Activated naive CD4-positive, alpha-beta T cell treated with anti-CD3 and anti-CD28 coated beads, Interleukin-2, amount 50 U/mL, for 72 hours (primary cell): ENCODE data around the gene SDC1. TPM values are rescaled to one million over a fixed set of nuclear protein-coding genes. Genes with fewer than 3 reads are reported as not detected.

Source experiments
- ATAC-seq, 2 donors: fragments of 150-1000 bp; cut with Tn5 transposase; 2 replicates each; pipeline ENCODE4 v1.10.0; 2021; ENCODE audit warnings: mild to moderate bottlenecking in 2 of 2, moderate library complexity in 2 of 2
- DNase-seq, 2 donors: peaks; one replicate each; pipeline ENCODE4 v3.0.0; 2021 to 2022; ENCODE audit warnings: low spot score in 2 of 2
- H3K27ac Mint-ChIP-seq, 2 donors: one replicate each; pipeline ENCODE4 v1.8.0; 2022; ENCODE audit warnings: mild to moderate bottlenecking in 2 of 2, mixed read lengths in 2 of 2
- H3K36me3 Mint-ChIP-seq, 2 donors: one replicate each; pipeline ENCODE4 v1.8.0; 2022; ENCODE audit warnings: mixed read lengths in 2 of 2
- H3K9me3 Mint-ChIP-seq, 2 donors: one replicate each; pipeline ENCODE4 v1.8.0; 2022; ENCODE audit warnings: mixed read lengths in 2 of 2
- total RNA-seq, 2 donors: library from RNA; stranded (reverse); gene quantifications; one replicate each; pipeline ENCODE4 v1.2.3, GENCODE V29; 2022

The SDC1 gene
- total RNA-seq, 2 donors from 2014 or later = 0.11 to 0.41 TPM

GRCh38 chr2:20208476-20208859, 16.5 kb downstream of the SDC1 start:
- Mint-ChIP-seq H3K27ac (no peak overlapping the region), H3K36me3 (no peaks in the 10 kb centered on the region), H3K9me3 (no peaks in the 10 kb centered on the region)
- DNase-seq = no peak
- no peak for ATAC-seq

DNA sequence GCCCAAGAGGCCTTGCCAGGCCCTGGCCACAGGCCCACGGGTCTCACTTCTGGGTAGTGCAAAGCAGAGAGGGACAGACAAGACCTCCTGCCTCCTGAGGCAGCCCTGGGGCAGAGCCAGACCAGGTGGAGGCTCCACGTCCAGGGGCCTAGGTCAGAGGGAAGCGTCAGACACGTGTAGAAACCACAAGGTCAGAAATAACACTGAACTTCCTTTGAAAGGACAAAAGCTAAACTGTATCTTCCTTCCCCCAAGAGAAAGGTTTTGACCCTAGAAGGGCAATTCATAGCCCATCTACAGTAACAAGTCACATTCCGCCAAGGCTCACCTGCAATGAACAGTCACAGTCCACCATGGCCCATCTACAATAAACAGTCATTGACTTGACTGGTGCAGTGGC, 17.9 kb downstream of the SDC1 start:
- ATAC-seq (no peak), DNase-seq (no peak)
- Mint-ChIP-seq H3K27ac (no peak overlapping the region), H3K9me3 (no peaks in the 10 kb centered on the region), H3K36me3 (no peaks in the 10 kb centered on the region)

- no peaks in the 10 kb centered on the region for H3K9me3 Mint-ChIP-seq
- ATAC-seq (no peak), DNase-seq (no peak)
- H3K27ac Mint-ChIP-seq = no peak overlapping the region
- H3K36me3 Mint-ChIP-seq = no peaks in the 10 kb centered on the region
Observed at GRCh38 chr2:20205915-20206524, 18.9 kb downstream of the SDC1 start.

- Mint-ChIP-seq H3K27ac (no peak overlapping the region), H3K36me3 (no peaks in the 10 kb centered on the region), H3K9me3 (no peaks in the 10 kb centered on the region)
- DNase-seq (no peak), ATAC-seq (no peak)
Observed at GRCh38 chr2:20205069-20205468, 19.9 kb downstream of the SDC1 start.

GRCh38 chr2:20203521-20204225, 21.3 kb downstream of the SDC1 start:
- H3K9me3 Mint-ChIP-seq = no peaks in the 10 kb centered on the region
- no peaks in the 10 kb centered on the region for H3K36me3 Mint-ChIP-seq
- no peak overlapping the region for H3K27ac Mint-ChIP-seq
- DNase-seq (no peak), ATAC-seq (no peak)

DNA sequence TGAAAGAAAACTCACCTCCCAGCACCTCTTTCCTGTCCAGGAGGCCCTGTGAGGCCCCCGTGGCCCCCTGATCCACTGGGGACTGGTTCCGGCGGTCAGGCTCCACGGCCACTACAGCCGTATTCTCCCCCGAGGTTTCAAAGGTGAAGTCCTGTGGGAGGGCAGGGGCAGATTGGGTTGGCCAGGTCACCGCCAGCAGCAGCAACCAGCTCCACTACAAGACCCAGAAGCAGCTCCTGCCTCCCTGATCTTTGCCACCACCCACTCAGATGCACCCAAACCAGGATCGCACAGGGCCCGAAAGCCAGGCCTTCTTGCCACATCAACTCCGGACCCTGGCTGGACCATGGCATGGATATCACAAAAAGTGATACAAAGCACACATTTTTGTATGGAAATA, 21.9 kb downstream of the SDC1 start:
- DNase-seq (no peak), ATAC-seq (no peak)
- Mint-ChIP-seq H3K27ac (no peak overlapping the region), H3K36me3 (no peaks in the 10 kb centered on the region), H3K9me3 (no peaks in the 10 kb centered on the region)

- no peak overlapping the region for H3K27ac Mint-ChIP-seq
- no peaks in the 10 kb centered on the region for H3K9me3 Mint-ChIP-seq
- no peak for ATAC-seq
- H3K36me3 Mint-ChIP-seq = no peaks in the 10 kb centered on the region
- no peak for DNase-seq
Observed at GRCh38 chr2:20201671-20202070, 23.3 kb downstream of the SDC1 start.

DNA sequence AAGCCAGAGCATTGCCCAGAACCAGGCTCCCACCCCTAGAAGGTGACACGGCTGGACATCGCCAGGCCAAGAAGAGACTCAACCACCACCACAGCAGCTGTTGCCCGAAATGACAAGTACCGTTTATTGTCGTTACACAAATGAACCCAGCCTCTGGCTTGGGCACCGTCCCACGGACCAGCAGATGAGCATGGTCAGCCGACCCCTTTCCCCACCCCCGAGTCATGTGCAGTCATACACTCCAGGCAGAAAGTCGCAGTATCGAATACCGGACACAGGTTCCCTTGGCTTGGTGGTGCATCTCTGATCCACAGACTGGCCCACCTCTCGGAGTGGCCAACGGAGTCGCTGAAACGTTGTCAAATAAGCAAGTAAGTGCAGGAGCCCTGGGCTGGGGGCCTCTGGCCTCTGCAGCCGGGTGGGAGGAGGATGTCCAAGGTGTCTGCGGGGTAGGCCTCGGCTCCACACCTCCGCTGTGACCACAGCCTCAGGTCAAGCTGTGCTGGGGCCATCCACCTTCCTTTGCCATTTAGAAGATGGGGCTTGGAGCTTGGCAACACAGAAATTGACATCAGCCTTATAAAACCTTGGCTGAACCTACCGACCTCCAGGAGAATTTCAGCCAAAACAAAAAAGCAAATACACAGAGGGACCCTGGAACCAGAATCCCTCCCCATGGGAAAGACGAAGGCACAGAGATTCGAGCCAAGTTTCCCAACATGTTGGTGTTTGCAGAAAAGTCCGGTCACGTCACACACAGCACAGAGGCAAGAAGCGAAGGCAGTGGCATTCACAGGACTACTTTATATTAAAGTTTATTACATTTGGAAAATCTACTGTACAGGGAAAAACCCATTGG, 24.0 kb downstream of the SDC1 start:
- no peak for ATAC-seq
- Mint-ChIP-seq H3K27ac (no peak overlapping the region), H3K36me3 (no peaks in the 10 kb centered on the region), H3K9me3 (no peaks in the 10 kb centered on the region)
- no peak for DNase-seq

- H3K36me3 Mint-ChIP-seq = no peaks in the 10 kb centered on the region
- no peaks in the 10 kb centered on the region for H3K9me3 Mint-ChIP-seq
Observed at GRCh38 chr2:20199633-20200270, 25.2 kb downstream of the SDC1 start.

DNA sequence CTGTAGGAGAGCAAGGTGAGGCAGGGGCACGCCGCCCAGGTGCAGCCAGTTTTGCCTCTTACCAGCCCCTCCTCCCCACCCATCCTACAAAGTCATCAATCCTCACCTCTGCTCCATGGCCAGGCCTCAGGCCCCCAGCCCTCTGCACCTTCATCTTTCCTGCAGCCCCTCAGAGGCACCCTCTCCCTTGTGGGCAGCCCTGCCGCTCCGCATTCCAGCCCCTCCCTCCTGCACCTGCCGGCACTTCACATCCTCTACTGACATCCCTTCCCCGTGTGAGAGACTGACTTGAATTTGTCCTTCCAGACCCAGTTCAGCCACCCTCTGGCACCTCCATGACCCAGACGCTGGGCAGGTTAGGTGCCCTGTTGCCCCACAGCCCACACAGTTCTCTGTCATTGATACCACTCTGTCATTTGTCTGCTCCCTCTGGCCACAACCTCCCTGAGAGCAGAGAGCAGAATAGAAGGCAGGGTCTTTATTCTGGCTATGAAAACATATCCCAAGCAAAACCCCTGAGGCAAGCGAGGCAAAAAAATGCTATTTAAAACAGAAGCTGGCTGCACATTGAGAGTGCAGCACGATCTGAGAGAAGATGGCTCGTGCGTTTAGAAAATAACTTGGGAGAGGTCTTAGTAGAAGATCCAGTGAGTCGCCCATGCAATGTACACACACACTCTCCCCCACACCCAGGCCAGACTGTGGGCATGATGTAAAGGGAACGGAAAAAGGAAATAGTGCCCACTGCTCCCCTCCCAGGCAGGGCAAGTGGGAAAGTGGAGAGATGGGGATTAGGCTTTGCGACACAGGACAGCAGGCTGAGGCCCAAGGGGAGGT, 25.9 kb downstream of the SDC1 start:
- no peak for ATAC-seq
- H3K9me3 Mint-ChIP-seq = no peaks in the 10 kb centered on the region
- no peak overlapping the region for H3K27ac Mint-ChIP-seq
- DNase-seq = no peak
- H3K36me3 Mint-ChIP-seq = no peaks in the 10 kb centered on the region

More at GRCh38 chr2:20199633-20200270, 25.2 kb downstream of the SDC1 start:
- ATAC-seq (no peak), DNase-seq (no peak)
- no peak overlapping the region for H3K27ac Mint-ChIP-seq

GRCh38 chr2:20198001-20198400, 26.9 kb downstream of the SDC1 start:
- Mint-ChIP-seq H3K9me3 (no peaks in the 10 kb centered on the region), H3K36me3 (no peaks in the 10 kb centered on the region), H3K27ac (no peak overlapping the region)
- DNase-seq (no peak), ATAC-seq (no peak)

- no peak overlapping the region for H3K27ac Mint-ChIP-seq
- H3K36me3 Mint-ChIP-seq = no peaks in the 10 kb centered on the region
- no peak for ATAC-seq
- no peak for DNase-seq
- no peaks in the 10 kb centered on the region for H3K9me3 Mint-ChIP-seq
Observed at GRCh38 chr2:20197192-20197591, 27.7 kb downstream of the SDC1 start.

GRCh38 chr2:20196657-20197161, 28.2 kb downstream of the SDC1 start:
- ATAC-seq (no peak), DNase-seq (no peak)
- Mint-ChIP-seq H3K36me3 (no peaks in the 10 kb centered on the region), H3K27ac (no peak overlapping the region), H3K9me3 (no peaks in the 10 kb centered on the region)

- Mint-ChIP-seq H3K27ac (no peak overlapping the region), H3K36me3 (no peaks in the 10 kb centered on the region), H3K9me3 (no peaks in the 10 kb centered on the region)
- no peak for DNase-seq
- no peak for ATAC-seq
Observed at GRCh38 chr2:20196053-20196656, 28.8 kb downstream of the SDC1 start.

DNA sequence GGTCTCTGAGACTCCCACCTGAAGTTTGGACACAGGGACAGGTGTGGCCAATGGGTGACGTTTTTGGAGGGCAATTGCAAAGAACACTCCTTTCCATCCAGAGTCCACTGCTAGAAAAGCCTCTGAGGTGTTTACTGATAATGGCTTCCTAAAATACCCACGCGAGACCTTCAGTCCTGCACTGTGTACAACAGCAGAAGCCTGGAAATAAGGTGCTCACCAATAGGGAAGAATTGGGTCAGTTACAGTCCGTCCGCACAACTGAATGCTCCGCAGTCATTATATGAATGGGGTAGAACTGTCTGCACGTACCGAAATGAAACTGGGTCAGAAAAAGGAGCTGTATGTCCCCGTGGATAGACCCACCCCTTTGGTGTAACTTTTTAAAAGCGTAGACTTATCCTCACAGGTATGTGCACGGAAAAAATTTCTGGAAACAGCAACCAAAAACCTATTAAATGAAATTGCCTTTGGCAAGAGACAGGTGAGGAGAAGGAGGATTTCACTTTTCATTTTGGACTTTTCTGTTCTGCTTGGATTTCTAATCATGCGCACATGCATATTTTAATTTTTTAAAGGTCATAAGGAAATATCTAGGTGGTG, 29.4 kb downstream of the SDC1 start:
- no peaks in the 10 kb centered on the region for H3K36me3 Mint-ChIP-seq
- ATAC-seq = no peak
- H3K27ac Mint-ChIP-seq = no peak overlapping the region
- DNase-seq = no peak
- H3K9me3 Mint-ChIP-seq = no peaks in the 10 kb centered on the region
